Right lobe of liver (tissue), 6 donors: ENCODE measurements around the gene C6orf163. TPM values are rescaled to one million over a fixed set of nuclear protein-coding genes. Genes with fewer than 3 reads are reported as not detected.

Experiments
- ATAC-seq, 4 donors: fragments of 200-7000 bp; cut with Tn5 transposase; one replicate each; pipeline ENCODE4 v1.9.1; 2020; ENCODE audit warnings: mild to moderate bottlenecking in 4 of 4, moderate library complexity in 4 of 4
- DNase-seq, 3 donors: peaks; one replicate each; pipeline ENCODE4 v3.0.0-alpha.2; 2020
- H3K27ac ChIP-seq, 3 donors: fragments of 200-600 bp; one replicate each; pipeline ENCODE4 v1.8.0; 2022
- H3K27me3 ChIP-seq, 2 donors: fragments of 200-600 bp; one replicate each; pipeline ENCODE4 v1.8.0; 2022
- H3K36me3 ChIP-seq, 4 donors: fragments of 200-600 bp; sonication (generic) in 1 of 4; one replicate each; pipeline versions ENCODE4 v1.5.1 to v1.8.0; 2017 to 2022; ENCODE audit warnings: control low read depth in 1 of 4
- H3K4me1 ChIP-seq, 4 donors: fragments of 200-600 bp; sonication (generic) in 1 of 4; one replicate each; pipeline versions ENCODE4 v1.5.1 to v1.8.0; 2017 to 2022; ENCODE audit warnings: control low read depth in 1 of 4
- H3K4me3 ChIP-seq, 3 donors: fragments of 200-600 bp; one replicate each; pipeline ENCODE4 v1.8.0; 2022
- H3K9me3 ChIP-seq, 4 donors: fragments of 200-600 bp; sonication (generic) in 1 of 4; one replicate each; pipeline versions ENCODE4 v1.5.1 to v1.8.0; 2017 to 2022; ENCODE audit warnings: control low read depth in 1 of 4
- POLR2A ChIP-seq: fragments of 450-650 bp; IDR thresholded peaks from one replicate; pipeline ENCODE4 v1.6.1; 2017; ENCODE audit warnings: antibody characterized with exemption, mild to moderate bottlenecking
- WGBS: methylation state at CpG from one replicate; pipeline ENCODE4 v1.1.6; 2018; ENCODE audit warnings: low coverage, low lambda C conversion rate; ENCODE audit not compliant: insufficient coverage; ENCODE audit errors: missing lambda C conversion rate; 5-methylcytosine and 5-hydroxymethylcytosine counted together
- intact Hi-C, 2 donors: fragments of 100-400 bp; cut with DNase I; formaldehyde crosslinking; loops; one replicate each; pipeline versions ENCODE4 v1.11.2 to v1.14.1; 2022
- total RNA-seq, 6 experiments: library from RNA; depleted of rRNA in 2 of 6; stranded (reverse); fragments of >200 nt in 2 of 6; fragmentation: NEBNext Ultra II Directional in 3 of 6; extraction: Animal tissue kit (Norgen Biotek cat#: 25700) in 3 of 6; gene quantifications; one replicate each; pipeline versions ENCODE4 v1.1.0 to v1.2.4, GENCODE V29; 2016 to 2023
- TF ChIP-seq, protein P1 (sequence below), 4 donors: fragments of 200-600 bp in 3 of 4; fragments of 450-650 bp in 1 of 4; IDR thresholded peaks; one replicate each; pipeline versions ENCODE4 v1.5.1 to v1.8.0; 2016 to 2022; ENCODE audit warnings: antibody characterized with exemption in 4 of 4, mild to moderate bottlenecking in 2 of 4
- donor health status: DM: no; HTN: yes; CAD: no.
- donor health status: DM: no; HTN: no; CAD: no.
- donor health status: DM: no; HTN: no; CAD: no.
- donor health status: DM: no; HTN: yes; CAD: no.
- donor health status: DM: no; HTN: yes; CAD: no.

The C6orf163 gene
- total RNA-seq, 6 experiments from 2014 or later = 0.55 to 1.7 (median 1.4) TPM

DNA sequence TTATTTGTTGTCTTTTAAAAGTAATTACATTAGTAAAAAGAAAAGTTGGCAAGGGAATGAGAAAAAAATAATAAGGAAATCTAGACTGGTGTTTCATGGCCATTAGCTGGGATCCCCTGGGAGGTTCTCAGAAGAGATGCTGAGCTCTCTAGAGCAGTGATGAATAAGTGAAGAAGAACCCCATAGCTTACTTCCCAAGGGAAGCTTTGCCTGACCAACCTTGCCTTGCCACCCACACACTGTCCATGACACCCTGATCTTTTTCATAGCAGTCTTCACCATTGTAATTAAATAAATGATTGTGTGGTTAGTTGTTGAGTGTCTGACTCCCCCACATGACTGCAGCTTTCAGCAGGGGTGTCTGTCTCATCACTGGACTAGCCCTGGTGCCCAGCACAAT, 5.9 kb downstream of the C6orf163 start:
- TF ChIP-seq, protein P1, sequence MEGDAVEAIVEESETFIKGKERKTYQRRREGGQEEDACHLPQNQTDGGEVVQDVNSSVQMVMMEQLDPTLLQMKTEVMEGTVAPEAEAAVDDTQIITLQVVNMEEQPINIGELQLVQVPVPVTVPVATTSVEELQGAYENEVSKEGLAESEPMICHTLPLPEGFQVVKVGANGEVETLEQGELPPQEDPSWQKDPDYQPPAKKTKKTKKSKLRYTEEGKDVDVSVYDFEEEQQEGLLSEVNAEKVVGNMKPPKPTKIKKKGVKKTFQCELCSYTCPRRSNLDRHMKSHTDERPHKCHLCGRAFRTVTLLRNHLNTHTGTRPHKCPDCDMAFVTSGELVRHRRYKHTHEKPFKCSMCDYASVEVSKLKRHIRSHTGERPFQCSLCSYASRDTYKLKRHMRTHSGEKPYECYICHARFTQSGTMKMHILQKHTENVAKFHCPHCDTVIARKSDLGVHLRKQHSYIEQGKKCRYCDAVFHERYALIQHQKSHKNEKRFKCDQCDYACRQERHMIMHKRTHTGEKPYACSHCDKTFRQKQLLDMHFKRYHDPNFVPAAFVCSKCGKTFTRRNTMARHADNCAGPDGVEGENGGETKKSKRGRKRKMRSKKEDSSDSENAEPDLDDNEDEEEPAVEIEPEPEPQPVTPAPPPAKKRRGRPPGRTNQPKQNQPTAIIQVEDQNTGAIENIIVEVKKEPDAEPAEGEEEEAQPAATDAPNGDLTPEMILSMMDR (IDR thresholded peaks at IDR 0.05) = no peak
- no peak for TF ChIP-seq POLR2A
- no peak for ATAC-seq
- no peak overlapping the region for H3K27ac ChIP-seq
- no peaks in the 10 kb centered on the region for H3K27me3 ChIP-seq
- H3K4me1 ChIP-seq = no peaks in the 10 kb centered on the region
- H3K36me3 ChIP-seq = no peaks in the 10 kb centered on the region
- DNase-seq = no peak
- no peaks in the 10 kb centered on the region for H3K9me3 ChIP-seq
- intact Hi-C loops = no loop called here
- H3K4me3 ChIP-seq = no peak overlapping the region

DNA sequence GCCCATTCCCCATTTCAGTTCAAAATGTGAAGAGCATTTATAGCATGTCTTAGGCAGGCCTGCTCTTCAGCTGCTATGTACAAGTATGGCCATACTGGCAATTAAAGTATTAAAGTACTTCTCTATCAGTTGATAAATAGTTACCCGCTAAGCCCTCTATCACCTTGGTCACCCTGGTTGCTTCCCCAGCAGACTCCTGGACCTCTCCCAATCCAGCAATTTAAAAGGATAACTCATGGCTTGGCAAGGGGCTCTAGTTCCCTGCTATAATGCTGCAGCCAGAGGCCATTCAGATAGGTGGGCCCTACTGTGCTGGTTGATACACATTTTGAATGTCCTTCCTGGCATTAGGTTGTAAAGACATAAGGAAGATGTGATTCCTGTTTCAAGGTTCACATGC, 7.0 kb downstream of the C6orf163 start:
- WGBS = 80% methylated on average over 1 of the region's 1 CpG
- no peak overlapping the region for H3K4me3 ChIP-seq
- H3K9me3 ChIP-seq = no peaks in the 10 kb centered on the region
- intact Hi-C loops = no loop called here
- ATAC-seq (no peak), DNase-seq (no peak)
- H3K27me3 ChIP-seq = no peaks in the 10 kb centered on the region
- TF ChIP-seq, protein P1 (IDR thresholded peaks at IDR 0.05) = no peak
- TF ChIP-seq POLR2A = no peak
- H3K27ac ChIP-seq = no peak overlapping the region
- no peaks in the 10 kb centered on the region for H3K4me1 ChIP-seq
- H3K36me3 ChIP-seq = no peaks in the 10 kb centered on the region

DNA sequence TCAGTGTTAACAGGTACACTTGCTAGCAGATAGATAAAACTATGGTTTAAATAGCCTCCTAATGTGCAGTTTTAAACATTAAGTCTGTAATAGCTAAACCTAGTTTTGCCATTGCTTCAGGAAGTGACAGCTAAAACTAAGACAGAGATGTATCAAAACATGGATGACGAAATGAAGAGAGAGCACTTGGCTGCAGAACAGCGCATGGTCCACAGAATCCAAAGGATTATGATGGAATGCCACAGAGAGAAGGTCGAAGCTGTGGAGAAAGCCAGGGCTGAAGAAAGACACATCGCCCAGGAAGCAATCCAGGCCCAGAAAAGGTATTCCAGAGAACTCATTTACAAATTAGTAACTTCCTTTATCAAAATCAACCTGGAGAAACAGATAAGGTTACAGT, 11.6 kb downstream of the C6orf163 start:
- no peaks in the 10 kb centered on the region for H3K9me3 ChIP-seq
- no peak overlapping the region for H3K4me3 ChIP-seq
- H3K36me3 ChIP-seq = no peaks in the 10 kb centered on the region
- H3K4me1 ChIP-seq = no peaks in the 10 kb centered on the region
- 88% methylated on average over 4 of the region's 4 CpGs for WGBS
- no peak overlapping the region for H3K27ac ChIP-seq
- DNase-seq (no peak), ATAC-seq (no peak)
- no peaks in the 10 kb centered on the region for H3K27me3 ChIP-seq
- no peak for TF ChIP-seq POLR2A
- TF ChIP-seq, protein P1 (IDR thresholded peaks at IDR 0.05) = no peak
- intact Hi-C loops = no loop called here

DNA sequence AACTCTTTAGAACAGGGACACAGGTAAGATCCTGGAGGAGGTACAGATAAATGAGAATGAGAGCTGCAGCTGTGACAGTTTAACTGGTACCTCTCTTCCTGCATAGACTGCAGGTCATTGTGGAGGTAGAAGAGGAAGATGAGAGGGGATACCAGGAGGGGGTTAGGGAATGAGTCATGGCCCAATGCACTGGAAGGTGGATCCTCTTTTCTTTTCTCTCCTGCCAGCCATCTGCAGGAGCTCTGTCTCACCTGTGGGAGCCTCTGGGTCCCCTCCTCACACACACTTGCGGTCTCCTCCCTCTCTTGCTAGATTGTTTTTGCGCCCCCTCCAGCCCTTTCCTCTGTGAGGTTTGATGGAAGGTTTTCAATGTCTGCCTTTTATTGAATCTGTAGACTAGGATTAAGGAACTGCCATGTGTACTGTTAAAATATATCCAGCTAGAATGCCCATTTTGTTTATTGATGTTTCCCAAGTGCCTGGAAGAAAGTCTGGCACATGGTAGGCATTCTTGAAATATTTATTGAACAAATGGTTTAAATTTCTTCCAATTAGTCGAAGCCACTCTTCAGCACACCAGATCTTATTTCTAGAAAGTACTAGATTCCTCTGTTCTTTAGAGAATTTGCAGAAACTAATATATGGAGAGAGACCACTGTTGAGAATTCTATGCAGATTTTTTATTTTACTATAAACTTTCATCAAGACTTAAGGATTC, 13.0 kb downstream of the C6orf163 start:
- TF ChIP-seq, protein P1 (IDR thresholded peaks at IDR 0.05) = no peak
- TF ChIP-seq POLR2A = no peak
- no peaks in the 10 kb centered on the region for H3K4me1 ChIP-seq
- no peaks in the 10 kb centered on the region for H3K9me3 ChIP-seq
- ATAC-seq (no peak), DNase-seq (no peak)
- intact Hi-C loops = no loop called here
- no peaks in the 10 kb centered on the region for H3K27me3 ChIP-seq
- H3K27ac ChIP-seq = no peak overlapping the region
- H3K4me3 ChIP-seq = no peak overlapping the region
- WGBS = 95% methylated on average over 3 of the region's 3 CpGs
- H3K36me3 ChIP-seq = no peaks in the 10 kb centered on the region
